Measurements from ENCODE around the gene MLLT11.

DNA sequence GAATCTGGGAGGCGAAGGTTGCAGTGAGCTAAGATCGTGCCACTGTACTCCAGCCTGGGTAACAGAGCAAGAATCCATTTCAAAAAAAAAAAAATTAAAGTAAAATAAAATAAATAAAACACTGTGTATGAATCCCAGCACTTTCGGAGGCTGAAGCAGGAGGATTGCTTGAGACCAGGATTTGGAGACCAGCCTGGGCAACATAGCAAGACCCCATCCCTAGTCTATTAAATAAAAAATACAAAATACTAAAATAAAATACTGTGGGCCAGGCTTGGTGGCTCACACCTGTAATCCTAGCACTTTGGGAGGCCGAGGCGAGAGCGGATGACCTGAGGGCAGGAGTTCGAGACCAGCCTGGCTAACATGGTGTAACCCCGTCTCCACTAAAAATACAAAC is 28.0 kb upstream of the MLLT11 start:
- TF ChIP-seq, protein P1, sequence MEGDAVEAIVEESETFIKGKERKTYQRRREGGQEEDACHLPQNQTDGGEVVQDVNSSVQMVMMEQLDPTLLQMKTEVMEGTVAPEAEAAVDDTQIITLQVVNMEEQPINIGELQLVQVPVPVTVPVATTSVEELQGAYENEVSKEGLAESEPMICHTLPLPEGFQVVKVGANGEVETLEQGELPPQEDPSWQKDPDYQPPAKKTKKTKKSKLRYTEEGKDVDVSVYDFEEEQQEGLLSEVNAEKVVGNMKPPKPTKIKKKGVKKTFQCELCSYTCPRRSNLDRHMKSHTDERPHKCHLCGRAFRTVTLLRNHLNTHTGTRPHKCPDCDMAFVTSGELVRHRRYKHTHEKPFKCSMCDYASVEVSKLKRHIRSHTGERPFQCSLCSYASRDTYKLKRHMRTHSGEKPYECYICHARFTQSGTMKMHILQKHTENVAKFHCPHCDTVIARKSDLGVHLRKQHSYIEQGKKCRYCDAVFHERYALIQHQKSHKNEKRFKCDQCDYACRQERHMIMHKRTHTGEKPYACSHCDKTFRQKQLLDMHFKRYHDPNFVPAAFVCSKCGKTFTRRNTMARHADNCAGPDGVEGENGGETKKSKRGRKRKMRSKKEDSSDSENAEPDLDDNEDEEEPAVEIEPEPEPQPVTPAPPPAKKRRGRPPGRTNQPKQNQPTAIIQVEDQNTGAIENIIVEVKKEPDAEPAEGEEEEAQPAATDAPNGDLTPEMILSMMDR (conservative IDR thresholded peaks at IDR 0.05): no peak
- no peak for TF ChIP-seq EZH2 (IDR thresholded peaks at IDR 0.05; ENCODE audit: low read depth)

Measured in PC-9 (cell line).